ENCODE data around the gene AREL1.

Gene AREL1

DNA sequence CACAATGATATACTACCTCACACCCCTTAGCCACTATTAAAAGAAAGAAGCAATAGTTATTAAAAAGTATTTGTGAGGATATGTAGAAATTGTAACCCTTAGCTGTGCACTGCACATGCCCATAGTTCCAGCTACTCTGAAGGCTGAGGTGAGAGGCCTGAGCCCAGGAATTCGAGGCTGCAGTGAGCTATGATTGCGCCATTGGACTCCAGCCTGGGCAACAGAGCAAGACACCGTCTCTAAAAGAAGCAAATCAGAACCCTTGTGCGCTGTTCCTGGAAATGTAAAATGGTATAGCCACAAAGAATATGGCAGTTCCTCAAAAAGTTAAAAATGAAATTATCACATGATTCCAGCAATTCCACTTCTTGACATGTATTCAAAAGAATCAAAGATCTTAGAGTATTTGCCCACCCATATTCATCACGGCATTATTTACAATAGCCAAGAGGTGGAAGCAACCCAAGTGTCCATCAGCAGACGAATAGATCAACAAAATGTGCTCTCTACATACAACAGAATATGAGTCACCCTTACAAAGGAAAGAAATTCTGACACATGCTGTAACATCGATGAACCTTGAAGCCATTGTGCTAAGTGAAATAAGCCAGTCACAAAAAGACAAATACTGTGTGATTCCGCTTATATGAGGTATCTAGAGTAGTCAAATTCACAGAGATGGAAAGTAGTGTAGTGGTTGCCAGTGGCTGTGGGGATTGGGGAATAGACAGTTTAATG lies 26.6 kb upstream of the AREL1 start:
- POLR2A ChIA-PET: no interaction called here
- CTCF ChIA-PET: interaction anchor here (1.0 to 1.4 kb wide), 3 partner anchors 12 to 50 kb away, joined by 3 to 5 read pairs (median 3); partner anchors contain the start of gene YLPM1

DNA sequence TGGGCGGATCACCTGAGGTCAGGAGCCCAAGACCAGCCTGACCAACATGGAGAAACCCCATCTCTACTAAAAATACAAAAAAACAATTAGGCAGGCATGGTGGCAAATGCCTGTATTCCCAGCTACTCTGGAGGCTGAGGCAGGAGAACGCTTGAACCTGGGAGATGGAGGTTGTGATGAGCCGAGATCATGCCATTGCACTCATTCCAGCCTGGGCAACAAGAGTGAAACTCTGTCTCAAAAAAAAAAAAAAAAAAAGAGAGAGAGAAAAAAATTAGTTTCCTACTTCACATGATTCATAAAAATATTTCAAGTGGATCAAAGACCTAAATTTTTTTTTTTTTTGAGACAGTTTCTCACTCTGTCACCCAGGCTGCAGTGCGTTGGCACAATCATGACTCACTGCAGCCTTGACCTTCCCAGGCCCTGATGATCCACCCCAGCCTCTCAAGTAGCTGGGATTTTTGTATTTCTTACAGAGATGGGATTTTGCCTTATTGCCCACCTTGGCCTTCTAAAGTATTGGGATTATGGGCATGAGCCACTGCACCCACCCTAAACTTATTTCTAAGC lies 25.0 kb upstream of the AREL1 start:
- ChIA-PET CTCF (no interaction called here), POLR2A (interaction anchor here (0.6 kb wide), 1 partner anchor 615 kb away, joined by 4 read pairs; no protein-coding TSS in a partner anchor)
- no peak for DNase-seq (ENCODE audit: extremely low spot score)
- TF ChIP-seq, protein P1, sequence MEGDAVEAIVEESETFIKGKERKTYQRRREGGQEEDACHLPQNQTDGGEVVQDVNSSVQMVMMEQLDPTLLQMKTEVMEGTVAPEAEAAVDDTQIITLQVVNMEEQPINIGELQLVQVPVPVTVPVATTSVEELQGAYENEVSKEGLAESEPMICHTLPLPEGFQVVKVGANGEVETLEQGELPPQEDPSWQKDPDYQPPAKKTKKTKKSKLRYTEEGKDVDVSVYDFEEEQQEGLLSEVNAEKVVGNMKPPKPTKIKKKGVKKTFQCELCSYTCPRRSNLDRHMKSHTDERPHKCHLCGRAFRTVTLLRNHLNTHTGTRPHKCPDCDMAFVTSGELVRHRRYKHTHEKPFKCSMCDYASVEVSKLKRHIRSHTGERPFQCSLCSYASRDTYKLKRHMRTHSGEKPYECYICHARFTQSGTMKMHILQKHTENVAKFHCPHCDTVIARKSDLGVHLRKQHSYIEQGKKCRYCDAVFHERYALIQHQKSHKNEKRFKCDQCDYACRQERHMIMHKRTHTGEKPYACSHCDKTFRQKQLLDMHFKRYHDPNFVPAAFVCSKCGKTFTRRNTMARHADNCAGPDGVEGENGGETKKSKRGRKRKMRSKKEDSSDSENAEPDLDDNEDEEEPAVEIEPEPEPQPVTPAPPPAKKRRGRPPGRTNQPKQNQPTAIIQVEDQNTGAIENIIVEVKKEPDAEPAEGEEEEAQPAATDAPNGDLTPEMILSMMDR (IDR thresholded peaks at IDR 0.05; ENCODE audit: control extremely low read depth, extremely low read depth, low read depth, missing control alignments): no peak

More for the DNA sequence above, 26.6 kb upstream of the AREL1 start:
- no peak for DNase-seq (ENCODE audit: extremely low spot score)
- TF ChIP-seq, protein P1 (IDR thresholded peaks at IDR 0.05; ENCODE audit: control extremely low read depth, extremely low read depth, low read depth, missing control alignments): no peak

DNA sequence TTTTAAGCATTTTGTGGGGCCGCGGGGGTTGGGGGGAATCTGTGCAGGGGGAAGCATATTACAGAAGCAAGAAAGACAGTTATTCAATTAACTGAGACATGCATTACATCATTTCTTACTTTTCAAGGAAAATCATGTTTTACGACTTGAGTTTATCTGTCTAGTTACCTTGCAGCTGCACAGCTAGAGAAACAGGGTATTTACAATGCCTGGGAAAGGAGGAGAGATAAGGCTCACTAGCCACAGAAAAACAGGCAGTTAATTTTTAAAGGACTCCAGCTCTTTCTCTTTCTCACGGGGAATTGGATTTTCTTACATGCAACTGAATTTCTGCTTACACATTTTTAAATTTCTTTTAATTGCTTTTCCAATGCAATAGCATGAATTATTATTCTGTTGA lies 22.2 kb upstream of the AREL1 start:
- ChIA-PET CTCF (no interaction called here), POLR2A (no interaction called here)
- DNase-seq (ENCODE audit: extremely low spot score): no peak
- TF ChIP-seq, protein P1 (IDR thresholded peaks at IDR 0.05; ENCODE audit: control extremely low read depth, extremely low read depth, low read depth, missing control alignments): no peak

DNA sequence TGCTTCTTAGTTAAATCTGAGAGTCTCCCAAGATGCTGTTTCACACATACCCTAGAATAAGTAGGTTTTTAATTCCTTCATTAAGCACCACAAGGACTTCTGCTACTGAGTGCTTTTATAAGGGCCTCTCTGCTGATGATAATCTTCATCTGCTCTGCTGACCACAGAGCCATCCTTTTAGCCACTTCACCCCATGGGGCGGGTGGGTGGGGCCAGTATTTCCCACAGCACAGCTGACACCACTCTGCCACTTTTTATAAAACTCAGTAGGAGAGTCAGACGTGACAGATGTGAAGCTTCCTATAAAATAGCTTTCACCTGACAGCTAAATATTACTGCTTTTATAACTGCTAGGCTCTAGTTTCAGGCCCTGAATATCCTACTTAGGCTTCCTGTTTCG lies 20.3 kb upstream of the AREL1 start:
- CTCF ChIA-PET: interaction anchor here (1.5 kb wide), 2 partner anchors 10 to 29 kb away, joined by 4 to 10 read pairs; partner anchors contain the start of gene YLPM1
- no peak for DNase-seq (ENCODE audit: extremely low spot score)
- TF ChIP-seq, protein P1 (IDR thresholded peaks at IDR 0.05; ENCODE audit: control extremely low read depth, extremely low read depth, low read depth, missing control alignments): no peak
- POLR2A ChIA-PET: no interaction called here

DNA sequence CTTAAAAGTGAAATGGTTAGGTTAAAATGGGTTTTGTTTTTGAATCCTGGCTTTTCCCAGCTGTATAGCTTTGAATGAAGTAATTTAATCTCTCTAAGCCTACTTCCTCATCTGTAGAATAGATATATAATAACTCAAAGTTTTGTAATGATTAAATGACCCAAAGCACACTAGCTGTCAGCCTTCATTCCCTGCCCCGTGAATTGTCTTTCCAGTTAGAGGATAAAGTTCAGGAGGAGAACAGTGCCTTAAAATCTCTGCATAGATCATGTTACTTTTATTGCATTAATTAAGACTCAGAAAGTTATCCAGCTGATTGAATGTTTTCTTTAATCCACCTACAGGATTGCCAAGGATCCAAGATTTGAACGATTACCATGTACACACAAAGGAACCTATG lies 19.5 kb upstream of the AREL1 start:
- CTCF ChIA-PET: no interaction called here
- DNase-seq (ENCODE audit: extremely low spot score): no peak
- TF ChIP-seq, protein P1 (IDR thresholded peaks at IDR 0.05; ENCODE audit: control extremely low read depth, extremely low read depth, low read depth, missing control alignments): no peak
- POLR2A ChIA-PET: no interaction called here

DNA sequence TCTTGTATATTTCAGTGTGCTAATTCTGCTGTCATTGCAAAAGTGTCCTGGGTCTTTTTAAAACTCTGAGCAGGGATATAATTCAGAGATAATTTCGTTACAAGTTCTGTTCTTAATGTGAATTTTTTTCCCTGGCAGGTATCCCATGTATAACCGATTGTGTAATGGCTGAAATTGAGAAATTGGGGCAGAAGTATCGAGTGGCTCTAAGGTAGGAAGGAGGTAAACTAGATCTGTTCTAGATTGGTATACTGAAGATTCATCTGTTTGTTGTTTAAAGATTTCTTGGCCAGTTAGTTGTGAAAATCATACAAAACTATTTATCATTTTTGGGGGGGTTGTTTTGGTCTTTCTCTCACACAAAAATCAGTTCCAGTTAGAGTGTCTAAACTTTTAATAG lies 10.3 kb upstream of the AREL1 start:
- DNase-seq (ENCODE audit: extremely low spot score): no peak
- TF ChIP-seq, protein P1 (IDR thresholded peaks at IDR 0.05; ENCODE audit: control extremely low read depth, extremely low read depth, low read depth, missing control alignments): no peak
- POLR2A ChIA-PET: no interaction called here
- CTCF ChIA-PET: no interaction called here

Data from GM10248 (cell line).